ENCODE measurements around the gene FREM2. TPM values are rescaled to one million over a fixed set of nuclear protein-coding genes. Genes with fewer than 3 reads are reported as not detected.

FREM2 gene
- total and polyA plus RNA-seq, 2 of the 4 experiments (the other 2 are of a cell fraction), result not detected

DNA sequence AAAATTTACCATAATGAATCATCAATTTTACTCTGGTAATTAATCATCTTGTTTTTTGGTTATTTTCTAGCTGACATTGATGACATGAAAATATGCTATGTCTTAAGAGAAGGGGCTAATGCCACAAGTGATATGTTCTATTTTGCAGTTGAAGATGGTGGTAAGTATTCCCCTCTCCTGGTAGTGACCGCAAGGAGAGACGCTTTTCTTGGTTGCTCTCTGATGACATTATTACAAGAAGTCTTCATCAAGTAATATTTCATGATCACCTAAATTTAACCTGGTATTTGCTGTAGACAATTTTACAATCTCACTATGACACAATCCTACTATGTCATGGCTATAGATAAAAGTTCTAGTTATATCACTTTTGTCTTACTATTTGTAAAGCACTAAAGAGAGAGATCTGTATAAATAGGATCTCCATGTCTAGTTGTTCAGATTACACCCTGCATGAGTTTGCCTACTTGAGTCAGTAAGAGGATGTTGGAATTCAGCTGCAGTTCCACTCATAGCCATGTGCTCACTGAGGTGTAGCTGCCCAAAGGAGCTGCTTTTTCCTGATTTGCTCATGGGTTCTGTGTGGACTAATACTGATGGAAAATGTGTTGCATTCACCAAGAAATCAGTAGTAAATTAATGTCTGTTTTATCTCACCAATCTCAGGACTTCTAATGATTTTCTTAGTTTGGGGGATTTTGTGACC is 10.9 kb downstream of the FREM2 start:
- ChIA-PET CTCF (no interaction called here), POLR2A (ENCODE audit: unreplicated experiment) (no interaction called here)
- Histone ChIP-seq H3K9me3 (ENCODE audit: control insufficient read depth, insufficient read depth, low read length) (no peaks in the 10 kb centered on the region), H4K20me1 (ENCODE audit: insufficient read depth, low read length) (no peaks in the 10 kb centered on the region), H3K27ac (ENCODE audit: insufficient read depth, low read length) (no peak overlapping the region), H3K18ac (ENCODE audit: low read depth, low read length) (no peak overlapping the region), H3K4me2 (ENCODE audit: low read depth, low read length) (no peak overlapping the region), H3K4me1 (ENCODE audit: control insufficient read depth, insufficient read depth, low read length) (no peaks in the 10 kb centered on the region), H3K23ac (ENCODE audit: low read depth, low read length) (no peak overlapping the region), H2BK120ac (ENCODE audit: low read depth, low read length) (no peak overlapping the region), H2BK20ac (ENCODE audit: low read depth, low read length) (no peak overlapping the region), H2AK5ac (ENCODE audit: low read depth, low read length) (no peak overlapping the region), H4K8ac (ENCODE audit: low read depth in 2 of 2, low read length in 2 of 2) (no peak overlapping the region), H2AK9ac (replicated peaks; ENCODE audit: low read depth, low read length, poor library complexity) (no peak overlapping the region), H3K4ac (ENCODE audit: low read depth, low read length) (no peak overlapping the region), H3K56ac (ENCODE audit: extremely low read depth, insufficient read depth, low read length) (no peak overlapping the region), H3K27me3 (ENCODE audit: control insufficient read depth, insufficient read depth, low read length) (no peaks in the 10 kb centered on the region), H3K36me3 (ENCODE audit: control insufficient read depth, insufficient read depth, low read length) (no peaks in the 10 kb centered on the region), H2BK15ac (ENCODE audit: low read depth, low read length) (no peak overlapping the region), H3K14ac (replicated peaks; ENCODE audit: low read depth, low read length) (no peak overlapping the region), H4K5ac (ENCODE audit: low read depth, low read length) (no peak overlapping the region), H3K4me3 (ENCODE audit: insufficient read depth, low read depth, low read length) (no peak overlapping the region), H2BK5ac (ENCODE audit: low read depth, low read length, poor library complexity, severe bottlenecking) (no peak overlapping the region), H3K9me1 (ENCODE audit: insufficient read depth, low read length) (no peaks in the 10 kb centered on the region), H3K79me1 (ENCODE audit: low read depth in 1 of 2, low read length in 2 of 2) (no peaks in the 10 kb centered on the region), H3K9ac (ENCODE audit: low read depth, low read length) (no peak overlapping the region), H4K91ac (ENCODE audit: insufficient read depth, low read depth, low read length) (no peak overlapping the region), H2AFZ (replicated peaks; ENCODE audit: low read length, poor library complexity) (no peak overlapping the region)
- DNase-seq (no peak), ATAC-seq (ENCODE audit: low read depth) (no peak)
- no CpG with 5 or more reads among the region's 2 CpGs for WGBS, 2 experiments (ENCODE audit: extremely low coverage in 2 of 2, insufficient read length in 1 of 2)
- in situ Hi-C loops (cut with MboI; ENCODE audit: low sequenced_read_pairs) (no loop called here), intact Hi-C loops (cut with micrococcal nuclease) (no loop called here), dilution Hi-C loops (cut with HindIII; ENCODE audit: low sequenced_read_pairs, unreplicated experiment) (no loop called here)
- TF ChIP-seq CHD1 (IDR thresholded peaks at IDR 0.05; ENCODE audit: low read depth, low read length) (no peak), RAD21 (IDR thresholded peaks at IDR 0.05; ENCODE audit: low read length) (no peak), MXI1 (IDR thresholded peaks at IDR 0.05; ENCODE audit: borderline replicate concordance, low read depth, low read length) (no peak), RCOR1 (IDR thresholded peaks at IDR 0.05; ENCODE audit: insufficient replicate concordance, low read length) (no peak), RFX5 (IDR thresholded peaks at IDR 0.05; ENCODE audit: low read depth, low read length) (no peak), MAFK (IDR thresholded peaks at IDR 0.05; ENCODE audit: low read depth, low read length) (no peak), POLR2A (IDR thresholded peaks at IDR 0.05; ENCODE audit: low read depth, low read length) (no peak), CEBPB (IDR thresholded peaks at IDR 0.05; ENCODE audit: low read depth, low read length) (no peak)
- TF ChIP-seq, protein P1, sequence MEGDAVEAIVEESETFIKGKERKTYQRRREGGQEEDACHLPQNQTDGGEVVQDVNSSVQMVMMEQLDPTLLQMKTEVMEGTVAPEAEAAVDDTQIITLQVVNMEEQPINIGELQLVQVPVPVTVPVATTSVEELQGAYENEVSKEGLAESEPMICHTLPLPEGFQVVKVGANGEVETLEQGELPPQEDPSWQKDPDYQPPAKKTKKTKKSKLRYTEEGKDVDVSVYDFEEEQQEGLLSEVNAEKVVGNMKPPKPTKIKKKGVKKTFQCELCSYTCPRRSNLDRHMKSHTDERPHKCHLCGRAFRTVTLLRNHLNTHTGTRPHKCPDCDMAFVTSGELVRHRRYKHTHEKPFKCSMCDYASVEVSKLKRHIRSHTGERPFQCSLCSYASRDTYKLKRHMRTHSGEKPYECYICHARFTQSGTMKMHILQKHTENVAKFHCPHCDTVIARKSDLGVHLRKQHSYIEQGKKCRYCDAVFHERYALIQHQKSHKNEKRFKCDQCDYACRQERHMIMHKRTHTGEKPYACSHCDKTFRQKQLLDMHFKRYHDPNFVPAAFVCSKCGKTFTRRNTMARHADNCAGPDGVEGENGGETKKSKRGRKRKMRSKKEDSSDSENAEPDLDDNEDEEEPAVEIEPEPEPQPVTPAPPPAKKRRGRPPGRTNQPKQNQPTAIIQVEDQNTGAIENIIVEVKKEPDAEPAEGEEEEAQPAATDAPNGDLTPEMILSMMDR (conservative IDR thresholded peaks at IDR 0.05; ENCODE audit: low read depth, low read length), result no peak
- no TSS peak for BruUV-seq (replicated peaks)

All from IMR-90 (cell line).